GM12878 (cell line): Measurements from ENCODE around the gene IHH. TPM values are rescaled to one million over a fixed set of nuclear protein-coding genes. Genes with fewer than 3 reads are reported as not detected.

Experiments
- ATAC-seq: fragments of 200-7000 bp; cut with Tn5 transposase; 3 replicates; pipeline ENCODE4 v1.9.1; 2020; ENCODE audit warnings: mild to moderate bottlenecking, moderate library complexity
- Bru-seq: library from RNA; stranded (reverse); fragments of 400-500 nt; gene quantifications from one replicate; lab custom pipeline; 2021; lab: Mats Ljungman, UMichigan
- BruChase-seq, 2 experiments: library from RNA; stranded (reverse); fragments of 400-500 nt; gene quantifications; one replicate each; lab custom pipeline; 2021; lab: Mats Ljungman, UMichigan
- BruUV-seq: library from RNA; stranded (reverse); fragments of 400-500 nt; replicated peaks from 2 replicates; lab custom pipeline; 2021; lab: Mats Ljungman, UMichigan
- CTCF ChIA-PET: fragments of 300-600 bp; sonication (Branson Sonifier 250); formaldehyde crosslinking; extraction: SDS; loops from one replicate; lab custom pipeline; 2021; ENCODE audit warnings: inconsistent platforms; lab: Yijun Ruan, JAX
- POLR2A ChIA-PET: fragments of 350-600 bp; formaldehyde crosslinking; extraction: SDS; loops from one replicate; lab custom pipeline; 2021; ENCODE audit warnings: inconsistent platforms; lab: Charles Lee
- RAD21 ChIA-PET: fragments of 300-600 bp; sonication (Branson Sonifier 250); formaldehyde crosslinking; loops from one replicate; lab custom pipeline; 2023; ENCODE audit warnings: antibody characterized with exemption; ENCODE audit not compliant: unreplicated experiment; lab: Charles Lee
- SMC1A ChIA-PET: fragments of 300-600 bp; sonication (Branson Sonifier 250); formaldehyde crosslinking; loops from one replicate; lab custom pipeline; 2023; ENCODE audit not compliant: unreplicated experiment, uncharacterized antibody; lab: Charles Lee
- DNase-seq: peaks from one replicate; pipeline ENCODE4 v3.0.0-alpha.2; 2011; ENCODE audit warnings: low read depth, low spot score
- FAIRE-seq: peaks from 3 replicates; lab custom pipeline; 2011; peaks lifted over from hg19 to GRCh38; lab: Jason Lieb, UNC
- H2AFZ ChIP-seq: 2 replicates; pipeline ENCODE4 v1.6.0; 2011; ENCODE audit warnings: low read depth, low read length, control low read depth; ENCODE audit not compliant: control insufficient read depth
- H3K27ac ChIP-seq: 2 replicates; pipeline ENCODE4 v1.5.1; 2011; ENCODE audit warnings: control low read depth; ENCODE audit not compliant: control insufficient read depth, insufficient read depth
- H3K27me3 ChIP-seq, 2 experiments: replicated peaks in 1 of 2; 2 replicates each; pipeline versions ENCODE4 v1.6.0 to v1.6.1; 2011; ENCODE audit warnings: low read length in 1 of 2; ENCODE audit not compliant: control insufficient read depth in 2 of 2, insufficient read depth in 2 of 2
- H3K36me3 ChIP-seq, 2 experiments: 2 replicates each; pipeline ENCODE4 v1.5.1; 2011; ENCODE audit warnings: low read length in 1 of 2; ENCODE audit not compliant: control insufficient read depth in 2 of 2, insufficient read depth in 2 of 2
- H3K4me1 ChIP-seq: 2 replicates; pipeline ENCODE4 v1.6.1; 2011; ENCODE audit warnings: mild to moderate bottlenecking, low read length, moderate library complexity, mixed read lengths; ENCODE audit not compliant: control insufficient read depth, insufficient read depth
- H3K4me2 ChIP-seq: 2 replicates; pipeline ENCODE4 v1.6.0; 2011; ENCODE audit warnings: control low read depth; ENCODE audit not compliant: control insufficient read depth, insufficient read depth
- H3K4me3 ChIP-seq: fragments of 200-600 bp; sonication (generic); 2 replicates; pipeline ENCODE4 v1.5.1; 2016
- H3K79me2 ChIP-seq: 2 replicates; pipeline ENCODE4 v1.6.0; 2011; ENCODE audit warnings: low read length; ENCODE audit not compliant: control insufficient read depth, insufficient read depth
- H3K9ac ChIP-seq: 2 replicates; pipeline ENCODE4 v1.8.0; 2011; ENCODE audit warnings: low read length, control low read depth, mixed read lengths; ENCODE audit not compliant: control insufficient read depth, insufficient read depth
- H3K9me3 ChIP-seq: replicated peaks from 3 replicates; pipeline ENCODE4 v1.5.1; 2011; ENCODE audit warnings: mild to moderate bottlenecking, low read length; ENCODE audit not compliant: control insufficient read depth, insufficient read depth
- H4K20me1 ChIP-seq: 2 replicates; pipeline ENCODE4 v1.6.0; 2011; ENCODE audit not compliant: control insufficient read depth, insufficient read depth
- EZH2 ChIP-seq: IDR thresholded peaks from 2 replicates; pipeline ENCODE4 v1.6.1; 2012; ENCODE audit warnings: low read depth, mild to moderate bottlenecking, control low read depth, inconsistent platforms, low read length, borderline replicate concordance; ENCODE audit not compliant: control insufficient read depth
- POLR2AphosphoS2 ChIP-seq: IDR thresholded peaks from 2 replicates; pipeline ENCODE4 v1.6.1; 2011; ENCODE audit warnings: low read depth, mild to moderate bottlenecking, low read length, improper control_type of control experiment, moderate library complexity
- SMARCA5 ChIP-seq: fragments of 450-650 bp; IDR thresholded peaks from 2 replicates; pipeline ENCODE4 v1.6.1; 2017; ENCODE audit warnings: mild to moderate bottlenecking
- SUZ12 ChIP-seq: fragments of 200-600 bp; sonication (generic); IDR thresholded peaks from one replicate; pipeline ENCODE4 v1.6.1; 2018; ENCODE audit warnings: antibody characterized with exemption, mild to moderate bottlenecking; ENCODE audit not compliant: unreplicated experiment
- WGBS: methylation state at CpG from one replicate; pipeline ENCODE4 v1.1.6; 2016; ENCODE audit warnings: low lambda C conversion rate; ENCODE audit not compliant: insufficient replicate concordance, insufficient coverage; ENCODE audit errors: missing lambda C conversion rate; 5-methylcytosine and 5-hydroxymethylcytosine counted together
- in situ Hi-C: fragments of 300-500 bp; cut with MboI; formaldehyde crosslinking; loops from 9 replicates; pipeline ENCODE4 v1.14.3; 2018; ENCODE audit warnings: mixed read lengths
- intact Hi-C: fragments of 100-400 bp; cut with micrococcal nuclease; formaldehyde crosslinking; loops from one replicate; pipeline ENCODE4 v1.14.2; 2022; ENCODE audit not compliant: unreplicated experiment
- long read RNA-seq, 2 experiments: library from polyadenylated mRNA; unstranded; transcript quantifications; one replicate each; pipeline ENCODE4 v2.0.0, GENCODE V29; 2019 to 2020
- polyA minus RNA-seq, 3 experiments: library from RNA; depleted of rRNA, polyadenylated mRNA; stranded (reverse); fragments of >200 nt; gene quantifications; 2 replicates each; pipeline ENCODE4 v1.2.3, GENCODE V29; 2011
- polyA plus RNA-seq, 11 experiments: library from polyadenylated mRNA; depleted of rRNA in 4 of 11; unstranded in 6 of 11; stranded (reverse) in 5 of 11; fragments of >200 nt; fragmentation: Nextera tagmentation in 4 of 11; fragmentation: Illumina TruSeq in 1 of 11; extraction: Ambion mirVana in 4 of 11; extraction: Trizol in 1 of 11; gene quantifications; 1 replicate in 1 of 11; 2 replicates in 10 of 11; pipeline versions ENCODE4 v1.2.1 to v1.2.3, GENCODE V29; 2011 to 2016; ENCODE audit warnings: inconsistent platforms in 2 of 11, missing spikeins in 2 of 11, low read depth in 1 of 11
- total RNA-seq, 4 experiments: library from RNA; depleted of rRNA in 3 of 4; stranded (reverse); fragments of >200 nt in 3 of 4; fragmentation: Illumina TruSeq in 1 of 4; extraction: Trizol in 1 of 4; gene quantifications; 2 replicates each; pipeline versions ENCODE4 v1.2.1 to v1.2.3, GENCODE V29; 2013 to 2021
- TF ChIP-seq, protein P1 (sequence below): fragments of 450-650 bp; formaldehyde crosslinking; IDR thresholded peaks from 2 replicates; pipeline ENCODE4 v1.4.0; 2022; ENCODE audit warnings: mild to moderate bottlenecking, moderate library complexity
- TF ChIP-seq, protein P2 (sequence below): fragments of 450-650 bp; IDR thresholded peaks from 2 replicates; pipeline ENCODE4 v1.6.1; 2018; ENCODE audit warnings: borderline replicate concordance, mild to moderate bottlenecking; ENCODE audit not compliant: partially characterized antibody
- TF ChIP-seq, protein P3 (sequence below): fragments of 450-650 bp; IDR thresholded peaks from 2 replicates; pipeline ENCODE4 v1.6.1; 2014; ENCODE audit warnings: mild to moderate bottlenecking

The IHH gene
- total RNA-seq (2013; cell fraction: nucleolus; rRNA removed): not detected in 2 replicates
- total RNA-seq (2014; rRNA removed) (not detected in 2 replicates), total RNA-seq (2014; rRNA removed; fragmentation: Illumina TruSeq; extraction: Trizol) (not detected in 2 replicates), total RNA-seq (2021) (not detected in 2 replicates), polyA plus RNA-seq (2011; rRNA removed) (not detected in 2 replicates), polyA plus RNA-seq (2014; fragmentation: Illumina TruSeq; extraction: Trizol) (not detected in 2 replicates), polyA plus RNA-seq (2014; fragmentation: Nextera tagmentation; extraction: Ambion mirVana) (not detected), polyA plus RNA-seq (2014; rRNA removed) (0.04 TPM in 1 of 2 replicates, not detected in the other), polyA plus RNA-seq (2016; fragmentation: Nextera tagmentation; extraction: Ambion mirVana) (not detected), polyA minus RNA-seq (2011; rRNA and poly(A)+ RNA removed) (not detected in 2 replicates), Bru-seq, nascent RNA (percentile 18 among the genes with signal in this experiment), BruChase-seq, experiment 1, labeled RNA remaining after a 6-hour chase (percentile 13 among the genes with signal in this experiment), BruChase-seq, experiment 2, labeled RNA remaining after a 2-hour chase (not detected)
- polyA plus RNA-seq (2011; ENCODE audit: low read depth): not detected
- polyA plus RNA-seq (2011; cell fraction: cytosol; rRNA removed): not detected in 2 replicates
- polyA plus RNA-seq (2011; cell fraction: nucleus; rRNA removed): 0.06 TPM in 1 of 2 replicates, not detected in the other
- polyA plus RNA-seq (2012): not detected in 2 replicates
- not detected in 2 replicates for polyA minus RNA-seq (2011; cell fraction: cytosol; rRNA and poly(A)+ RNA removed)
- polyA minus RNA-seq (2011; cell fraction: nucleus; rRNA and poly(A)+ RNA removed): 0.29 TPM in 1 of 2 replicates, not detected in the other
- long read RNA-seq, experiment 1: 0 reads
- long read RNA-seq, experiment 2: 0 reads

DNA sequence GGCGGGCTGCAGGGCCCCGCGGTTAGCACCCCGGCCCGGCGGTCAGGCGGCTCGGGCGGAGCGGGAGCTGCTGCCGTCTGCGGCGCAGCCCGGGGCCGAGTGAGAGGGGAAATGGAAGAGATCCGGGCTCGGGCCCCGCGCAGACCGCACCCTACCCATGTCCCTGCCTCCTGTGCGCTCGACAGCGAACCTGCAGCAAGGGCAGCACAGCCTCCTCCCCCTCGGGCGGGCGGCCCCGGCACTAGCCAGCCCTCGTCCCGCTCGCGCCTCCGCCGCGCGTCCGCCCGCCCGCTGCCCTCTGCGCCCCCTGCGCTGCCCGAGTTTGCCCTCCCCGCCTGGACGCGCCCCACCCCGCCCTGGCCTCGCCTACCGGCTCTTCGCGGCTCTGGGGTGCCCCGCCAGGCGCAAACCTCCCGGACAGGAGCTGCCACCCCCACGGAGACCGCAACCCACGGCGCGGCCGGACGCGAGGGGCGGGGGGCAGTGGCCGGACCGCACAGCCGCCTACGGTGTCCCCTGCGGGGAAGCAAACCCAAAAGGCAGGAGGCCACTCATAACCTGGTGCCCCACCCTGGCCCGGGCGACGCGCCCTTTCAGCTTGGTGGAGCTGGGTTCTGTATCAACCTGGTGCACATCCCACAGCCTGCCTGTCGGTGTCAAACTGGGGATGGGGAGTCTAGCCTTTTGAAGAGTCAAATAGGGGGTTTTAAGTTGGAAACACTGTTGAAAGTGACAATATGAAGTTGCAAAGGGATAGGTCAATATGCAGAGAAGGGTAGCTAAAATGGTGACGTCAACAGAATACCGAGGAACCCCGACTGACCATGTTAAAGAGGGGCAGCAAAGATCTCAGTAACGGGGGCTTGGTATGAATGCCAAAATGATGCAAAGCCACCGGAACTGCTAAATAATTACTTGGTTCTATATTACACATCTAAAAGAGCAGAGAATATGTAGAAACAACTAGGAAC lies at the start of gene IHH:
TSS of gene IHH (minus strand) at position 101 of the 971 bp plus-strand sequence. CDS start 454 bp downstream, outside the sequence.
- RAD21 ChIA-PET: interaction anchor here (1.0 to 2.3 kb wide), 2 partner anchors 11 to 94 kb away, joined by 3 to 6 read pairs; no protein-coding TSS in a partner anchor
- no peak within 1 kb of the TSS for H3K4me3 ChIP-seq
- SMC1A ChIA-PET: interaction anchor here (1.2 to 3.7 kb wide), 3 partner anchors 59 to 94 kb away, joined by 3 to 14 read pairs (median 4); no protein-coding TSS in a partner anchor
- CTCF ChIA-PET: interaction anchor here (0.9 to 3.3 kb wide), 5 partner anchors 12 to 60 kb away, joined by 3 to 30 read pairs (median 7); no protein-coding TSS in a partner anchor
- DNase-seq (no peak), ATAC-seq (no peak), FAIRE-seq (no peak)
- H4K20me1 ChIP-seq: no peaks in the 10 kb centered on the region
- no peaks in the 10 kb centered on the region for H3K36me3 ChIP-seq
- H2AFZ ChIP-seq: no peak within 1 kb of the TSS
- no peaks in the 10 kb centered on the region for H3K9me3 ChIP-seq
- POLR2A ChIA-PET: no interaction called here
- no peak within 1 kb of the TSS for H3K9ac ChIP-seq
- intact Hi-C loops: loop anchor here (5.0 kb wide), 1 partner anchor 41 kb away; no protein-coding TSS in a partner anchor
- no TSS peak for BruUV-seq
- H3K4me1 ChIP-seq: no peaks in the 10 kb centered on the region
- peaks cover 23 to 26% of the 10 kb centered on the region in 2 experiments for H3K27me3 ChIP-seq
- H3K79me2 ChIP-seq: no peaks in the 10 kb centered on the region
- H3K4me2 ChIP-seq: no peak within 1 kb of the TSS
- in situ Hi-C loops: loop anchor here (5.0 kb wide), 1 partner anchor 56 kb away; no protein-coding TSS in a partner anchor
- H3K27ac ChIP-seq: no peak within 1 kb of the TSS
- TF ChIP-seq POLR2AphosphoS2 (no peak), SMARCA5 (no peak), EZH2 (0 out of 2 replicates have a peak, but pooled peaks have one; percentile 23), SUZ12 (peak; percentile 98)
- TF ChIP-seq, protein P1, sequence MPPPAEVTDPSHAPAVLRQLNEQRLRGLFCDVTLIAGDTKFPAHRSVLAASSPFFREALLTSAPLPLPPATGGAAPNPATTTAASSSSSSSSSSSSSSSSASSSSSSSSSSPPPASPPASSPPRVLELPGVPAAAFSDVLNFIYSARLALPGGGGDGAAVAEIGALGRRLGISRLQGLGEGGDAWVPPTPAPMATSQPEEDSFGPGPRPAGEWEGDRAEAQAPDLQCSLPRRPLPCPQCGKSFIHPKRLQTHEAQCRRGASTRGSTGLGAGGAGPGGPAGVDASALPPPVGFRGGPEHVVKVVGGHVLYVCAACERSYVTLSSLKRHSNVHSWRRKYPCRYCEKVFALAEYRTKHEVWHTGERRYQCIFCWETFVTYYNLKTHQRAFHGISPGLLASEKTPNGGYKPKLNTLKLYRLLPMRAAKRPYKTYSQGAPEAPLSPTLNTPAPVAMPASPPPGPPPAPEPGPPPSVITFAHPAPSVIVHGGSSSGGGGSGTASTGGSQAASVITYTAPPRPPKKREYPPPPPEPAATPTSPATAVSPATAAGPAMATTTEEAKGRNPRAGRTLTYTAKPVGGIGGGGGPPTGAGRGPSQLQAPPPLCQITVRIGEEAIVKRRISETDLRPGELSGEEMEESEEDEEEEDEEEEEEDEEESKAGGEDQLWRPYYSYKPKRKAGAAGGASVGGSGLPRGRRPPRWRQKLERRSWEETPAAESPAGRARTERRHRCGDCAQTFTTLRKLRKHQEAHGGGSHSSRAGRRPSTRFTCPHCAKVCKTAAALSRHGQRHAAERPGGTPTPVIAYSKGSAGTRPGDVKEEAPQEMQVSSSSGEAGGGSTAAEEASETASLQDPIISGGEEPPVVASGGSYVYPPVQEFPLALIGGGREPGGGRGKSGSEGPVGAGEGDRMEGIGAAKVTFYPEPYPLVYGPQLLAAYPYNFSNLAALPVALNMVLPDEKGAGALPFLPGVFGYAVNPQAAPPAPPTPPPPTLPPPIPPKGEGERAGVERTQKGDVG (CRISPR knock-in tag): no peak
- TF ChIP-seq, protein P2, sequence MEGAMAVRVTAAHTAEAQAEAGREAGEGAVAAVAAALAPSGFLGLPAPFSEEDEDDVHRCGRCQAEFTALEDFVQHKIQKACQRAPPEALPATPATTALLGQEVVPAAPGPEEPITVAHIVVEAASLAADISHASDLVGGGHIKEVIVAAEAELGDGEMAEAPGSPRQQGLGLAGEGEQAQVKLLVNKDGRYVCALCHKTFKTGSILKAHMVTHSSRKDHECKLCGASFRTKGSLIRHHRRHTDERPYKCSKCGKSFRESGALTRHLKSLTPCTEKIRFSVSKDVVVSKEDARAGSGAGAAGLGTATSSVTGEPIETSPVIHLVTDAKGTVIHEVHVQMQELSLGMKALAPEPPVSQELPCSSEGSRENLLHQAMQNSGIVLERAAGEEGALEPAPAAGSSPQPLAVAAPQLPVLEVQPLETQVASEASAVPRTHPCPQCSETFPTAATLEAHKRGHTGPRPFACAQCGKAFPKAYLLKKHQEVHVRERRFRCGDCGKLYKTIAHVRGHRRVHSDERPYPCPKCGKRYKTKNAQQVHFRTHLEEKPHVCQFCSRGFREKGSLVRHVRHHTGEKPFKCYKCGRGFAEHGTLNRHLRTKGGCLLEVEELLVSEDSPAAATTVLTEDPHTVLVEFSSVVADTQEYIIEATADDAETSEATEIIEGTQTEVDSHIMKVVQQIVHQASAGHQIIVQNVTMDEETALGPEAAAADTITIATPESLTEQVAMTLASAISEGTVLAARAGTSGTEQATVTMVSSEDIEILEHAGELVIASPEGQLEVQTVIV: no peak
- TF ChIP-seq, protein P3, sequence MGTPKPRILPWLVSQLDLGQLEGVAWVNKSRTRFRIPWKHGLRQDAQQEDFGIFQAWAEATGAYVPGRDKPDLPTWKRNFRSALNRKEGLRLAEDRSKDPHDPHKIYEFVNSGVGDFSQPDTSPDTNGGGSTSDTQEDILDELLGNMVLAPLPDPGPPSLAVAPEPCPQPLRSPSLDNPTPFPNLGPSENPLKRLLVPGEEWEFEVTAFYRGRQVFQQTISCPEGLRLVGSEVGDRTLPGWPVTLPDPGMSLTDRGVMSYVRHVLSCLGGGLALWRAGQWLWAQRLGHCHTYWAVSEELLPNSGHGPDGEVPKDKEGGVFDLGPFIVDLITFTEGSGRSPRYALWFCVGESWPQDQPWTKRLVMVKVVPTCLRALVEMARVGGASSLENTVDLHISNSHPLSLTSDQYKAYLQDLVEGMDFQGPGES: no peak
- WGBS: 4% methylated on average over 58 of the region's 76 CpGs
